Pancreas (tissue), 10 donors: ENCODE measurements around the gene HVCN1. TPM values are rescaled to one million over a fixed set of nuclear protein-coding genes. Genes with fewer than 3 reads are reported as not detected.

ENCODE experiments used
- ATAC-seq, 4 donors: fragments of 200-7000 bp; cut with Tn5 transposase; one replicate each; pipeline versions ENCODE4 v1.8.0 to v1.9.1; 2020; ENCODE audit warnings: mild to moderate bottlenecking in 4 of 4, moderate library complexity in 4 of 4
- DNase-seq, 6 donors: peaks; one replicate each; pipeline ENCODE4 v3.0.0-alpha.2; 2020
- FAIRE-seq: peaks from 2 replicates; lab custom pipeline; 2012; peaks lifted over from hg19 to GRCh38; lab: Jason Lieb, UNC
- H3K27ac ChIP-seq, 4 donors: fragments of 200-600 bp; sonication (generic); 1 replicate in 3 of 4; 2 replicates in 1 of 4; pipeline versions ENCODE4 v1.5.0 to v1.8.0; 2020
- H3K27me3 ChIP-seq, 4 donors: fragments of 200-600 bp; one replicate each; pipeline ENCODE4 v1.8.0; 2021
- H3K36me3 ChIP-seq, 3 donors: fragments of 200-600 bp; sonication (generic) in 1 of 3; one replicate each; pipeline versions ENCODE4 v1.5.0 to v1.8.0; 2020 to 2021
- H3K4me1 ChIP-seq, 3 donors: fragments of 200-600 bp; one replicate each; pipeline ENCODE4 v1.8.0; 2021
- H3K4me3 ChIP-seq, 4 donors: fragments of 200-600 bp; sonication (generic) in 2 of 4; one replicate each; pipeline versions ENCODE4 v1.5.0 to v1.8.0; 2020 to 2021
- H3K9me3 ChIP-seq, 4 donors: fragments of 200-600 bp; one replicate each; pipeline ENCODE4 v1.8.0; 2021
- CTCF ChIP-seq, 4 donors: fragments of 200-600 bp; sonication (generic) in 3 of 4; IDR thresholded peaks; one replicate each; pipeline versions ENCODE4 v1.5.0 to v1.8.0; 2021; ENCODE audit warnings: antibody characterized with exemption in 4 of 4
- WGBS, 2 donors: extraction: QIAGEN DNeasy Blood & Tissue Kit; methylation state at CpG; one replicate each; pipeline ENCODE4 v1.1.7; 2013; 5-methylcytosine and 5-hydroxymethylcytosine counted together
- intact Hi-C, 3 donors: fragments of 100-400 bp; cut with DNase I; formaldehyde crosslinking; loops; one replicate each; pipeline versions ENCODE4 v1.11.1 to v1.14.2; 2022
- polyA plus RNA-seq, 2 donors: library from polyadenylated mRNA; stranded (reverse); fragments of 200-250 nt; gene quantifications; one replicate each; pipeline ENCODE4 v1.2.3, GENCODE V29; 2013
- total RNA-seq, 6 donors: library from RNA; stranded (reverse); fragmentation: NEBNext Ultra II Directional in 4 of 6; extraction: Animal tissue kit (Norgen Biotek cat#: 25700) in 4 of 6; gene quantifications; one replicate each; pipeline versions ENCODE4 v1.2.1 to v1.2.4, GENCODE V29; 2021 to 2023
- donor health status: healthy with polysubstance abuse.
- donor health status: DM: no; HTN: no; CAD: no; lungs with moderate emphysema.
- donor health status: DM: no; HTN: no; CAD: no.
- donor health status: control.
- donor health status: control.
- donor health status: Bipolar disorder and iron deficiency.
- donor health status: DM: yes; HTN: yes; CAD: no.
- donor health status: DM: no; HTN: no; CAD: no.
- donor health status: DM: no; HTN: no; CAD: no.
- donor health status: DM: yes; HTN: yes; CAD: no.

The HVCN1 gene
- total and polyA plus RNA-seq, 8 donors, result 0.42 to 5.2 (median 1.3) TPM

- Histone ChIP-seq H3K36me3 (no peaks in the 10 kb centered on the region), H3K27me3 (no peaks in the 10 kb centered on the region), H3K4me3 (no peak overlapping the region), H3K27ac (no peak overlapping the region), H3K4me1 (no peaks in the 10 kb centered on the region), H3K9me3 (no peaks in the 10 kb centered on the region)
- DNase-seq (no peak), FAIRE-seq (no peak), ATAC-seq (no peak)
- no peak for TF ChIP-seq CTCF (IDR thresholded peaks at IDR 0.05)
- intact Hi-C loops, result no loop called here
- WGBS, 2 donors, result 91 to 96% methylated on average over 15 of the region's 15 CpGs
Measured at GRCh38 chr12:110640275-110641025, 48.5 kb downstream of the HVCN1 start.

- no peak for FAIRE-seq
- no peaks in the 10 kb centered on the region for H3K36me3 ChIP-seq
- no peak overlapping the region for H3K27ac ChIP-seq
- no peaks in the 10 kb centered on the region for H3K4me1 ChIP-seq
- intact Hi-C loops, result no loop called here
- TF ChIP-seq CTCF (IDR thresholded peaks at IDR 0.05), result no peak
- H3K27me3 ChIP-seq, result no peaks in the 10 kb centered on the region
- no peak for DNase-seq
- no peak overlapping the region for H3K4me3 ChIP-seq
- WGBS, 2 donors, result 85 to 86% methylated on average over 7 of the region's 7 CpGs
- no peaks in the 10 kb centered on the region for H3K9me3 ChIP-seq
- ATAC-seq, result peak in 1 of 4 donors; percentile 49
Measured at GRCh38 chr12:110639336-110640141, 49.4 kb downstream of the HVCN1 start.

GRCh38 chr12:110638796-110639195, 50.1 kb downstream of the HVCN1 start:
- no peaks in the 10 kb centered on the region for H3K9me3 ChIP-seq
- intact Hi-C loops, result no loop called here
- no peak for TF ChIP-seq CTCF (IDR thresholded peaks at IDR 0.05)
- no peak overlapping the region for H3K27ac ChIP-seq
- FAIRE-seq (no peak), DNase-seq (no peak), ATAC-seq (no peak)
- H3K4me1 ChIP-seq, result no peaks in the 10 kb centered on the region
- no peak overlapping the region for H3K4me3 ChIP-seq
- no peaks in the 10 kb centered on the region for H3K27me3 ChIP-seq
- 84 to 90% methylated on average over 5 of the region's 5 CpGs for WGBS, 2 donors
- no peaks in the 10 kb centered on the region for H3K36me3 ChIP-seq

GRCh38 chr12:110637869-110638441, 51.0 kb downstream of the HVCN1 start:
- no peak for FAIRE-seq
- intact Hi-C loops, result no loop called here
- no peaks in the 10 kb centered on the region for H3K27me3 ChIP-seq
- no peak for TF ChIP-seq CTCF (IDR thresholded peaks at IDR 0.05)
- H3K4me3 ChIP-seq, result no peak overlapping the region
- no peak overlapping the region for H3K27ac ChIP-seq
- no peaks in the 10 kb centered on the region for H3K9me3 ChIP-seq
- no peak for ATAC-seq
- H3K36me3 ChIP-seq, result no peaks in the 10 kb centered on the region
- no peaks in the 10 kb centered on the region for H3K4me1 ChIP-seq
- 73 to 80% methylated on average over 3 of the region's 3 CpGs for WGBS, 2 donors
- DNase-seq, result no peak
